Prostate gland (tissue), 2 donors: Measurements from ENCODE around the gene MPV17L.
"Not testable (repeated sequence)": the region's sequence is repeated elsewhere in the genome, so short reads cannot be mapped to it uniquely, and the experiment has no call there.

ENCODE experiments used
- POLR2A ChIP-seq: fragments of 450-650 bp; IDR thresholded peaks from one replicate; pipeline ENCODE4 v1.6.1; 2016; ENCODE audit warnings: antibody characterized with exemption, mild to moderate bottlenecking
- POLR2AphosphoS5 ChIP-seq: sonication (generic); formaldehyde crosslinking; IDR thresholded peaks from one replicate; pipeline ENCODE4 v1.6.1; 2017; ENCODE audit warnings: antibody characterized with exemption
- TF ChIP-seq, protein P1 (sequence below), 4 experiments: fragments of 200-600 bp in 2 of 4; fragments of 450-650 bp in 2 of 4; sonication (generic) in 2 of 4; IDR thresholded peaks; 1 replicate in 3 of 4; 2 replicates in 1 of 4; pipeline ENCODE4 v1.5.1; 2016 to 2019; ENCODE audit warnings: antibody characterized with exemption in 4 of 4, mild to moderate bottlenecking in 2 of 4, moderate library complexity in 2 of 4

DNA sequence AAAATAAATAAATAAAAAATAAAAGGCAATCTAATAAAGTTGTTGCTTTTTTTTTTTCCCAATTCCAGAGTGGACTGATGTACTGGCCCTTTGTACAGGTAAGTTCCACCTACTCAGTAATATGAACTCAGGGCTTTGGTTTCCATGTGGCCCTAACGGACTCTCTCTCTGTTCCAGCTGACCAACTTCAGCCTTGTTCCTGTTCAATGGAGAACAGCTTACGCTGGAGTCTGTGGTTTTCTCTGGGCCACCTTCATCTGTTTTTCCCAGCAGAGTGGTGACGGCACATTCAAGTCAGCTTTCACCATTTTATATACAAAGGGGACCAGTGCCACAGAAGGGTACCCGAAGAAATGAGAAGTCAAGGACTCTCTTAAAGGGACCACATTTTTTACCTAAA lies 12.2 kb downstream of the MPV17L start:
- TF ChIP-seq, protein P1, sequence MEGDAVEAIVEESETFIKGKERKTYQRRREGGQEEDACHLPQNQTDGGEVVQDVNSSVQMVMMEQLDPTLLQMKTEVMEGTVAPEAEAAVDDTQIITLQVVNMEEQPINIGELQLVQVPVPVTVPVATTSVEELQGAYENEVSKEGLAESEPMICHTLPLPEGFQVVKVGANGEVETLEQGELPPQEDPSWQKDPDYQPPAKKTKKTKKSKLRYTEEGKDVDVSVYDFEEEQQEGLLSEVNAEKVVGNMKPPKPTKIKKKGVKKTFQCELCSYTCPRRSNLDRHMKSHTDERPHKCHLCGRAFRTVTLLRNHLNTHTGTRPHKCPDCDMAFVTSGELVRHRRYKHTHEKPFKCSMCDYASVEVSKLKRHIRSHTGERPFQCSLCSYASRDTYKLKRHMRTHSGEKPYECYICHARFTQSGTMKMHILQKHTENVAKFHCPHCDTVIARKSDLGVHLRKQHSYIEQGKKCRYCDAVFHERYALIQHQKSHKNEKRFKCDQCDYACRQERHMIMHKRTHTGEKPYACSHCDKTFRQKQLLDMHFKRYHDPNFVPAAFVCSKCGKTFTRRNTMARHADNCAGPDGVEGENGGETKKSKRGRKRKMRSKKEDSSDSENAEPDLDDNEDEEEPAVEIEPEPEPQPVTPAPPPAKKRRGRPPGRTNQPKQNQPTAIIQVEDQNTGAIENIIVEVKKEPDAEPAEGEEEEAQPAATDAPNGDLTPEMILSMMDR (IDR thresholded peaks at IDR 0.05), result not testable (repeated sequence)
- not testable (repeated sequence) for TF ChIP-seq POLR2AphosphoS5, POLR2A
